Measurements from ENCODE around the gene MAPK6.
A peak's percentile ranks its signal among the peaks of the same experiment; 100 is the strongest.

The MAPK6 gene

GRCh38 chr15:52018244-52018643 is 775 bp upstream of the MAPK6 start:
- Histone ChIP-seq H3K9me3 (ENCODE audit: insufficient read depth, low read length) (no peaks in the 10 kb centered on the region), H3K27me3 (ENCODE audit: low read depth, low read length) (no peaks in the 10 kb centered on the region), H3K4me2 (ENCODE audit: low read length) (peak overlapping the region; percentile 84), H4K20me1 (ENCODE audit: insufficient read depth, low read length) (peaks cover 9% of the 10 kb centered on the region), H2AFZ (ENCODE audit: low read depth, low read length) (peak overlapping the region; percentile 32; the same call in 1 of the 2 replicates), H3K9ac (ENCODE audit: low read length) (peak overlapping the region; percentile 90), H3K79me2 (ENCODE audit: low read length) (peaks cover 47% of the 10 kb centered on the region), H3K4me1 (ENCODE audit: low read length) (peaks cover 30% of the 10 kb centered on the region), H3K27ac (ENCODE audit: low read length) (peak overlapping the region; percentile 59; the same call in 1 of the 2 replicates), H3K4me3 (ENCODE audit: low read length) (peak overlapping the region; percentile 86), H3K36me3 (replicated peaks; ENCODE audit: low read depth, low read length) (peaks cover 3% of the 10 kb centered on the region)
- no peak for TF ChIP-seq EZH2phosphoT487 (IDR thresholded peaks at IDR 0.05; ENCODE audit: low read depth)
- no peak for TF ChIP-seq CTCF (IDR thresholded peaks at IDR 0.05; ENCODE audit: low read depth, low read length)

- Histone ChIP-seq H3K4me3 (ENCODE audit: low read length) (peak overlapping the region; percentile 86), H3K9me3 (ENCODE audit: insufficient read depth, low read length) (no peaks in the 10 kb centered on the region), H4K20me1 (ENCODE audit: insufficient read depth, low read length) (peaks cover 21% of the 10 kb centered on the region), H3K27me3 (ENCODE audit: low read depth, low read length) (no peaks in the 10 kb centered on the region), H3K9ac (ENCODE audit: low read length) (peak overlapping the region; percentile 90), H3K79me2 (ENCODE audit: low read length) (peaks cover 61% of the 10 kb centered on the region), H3K36me3 (replicated peaks; ENCODE audit: low read depth, low read length) (peaks cover 8% of the 10 kb centered on the region), H3K4me1 (ENCODE audit: low read length) (peaks cover 30% of the 10 kb centered on the region), H2AFZ (ENCODE audit: low read depth, low read length) (no peak overlapping the region), H3K4me2 (ENCODE audit: low read length) (peak overlapping the region; percentile 84), H3K27ac (ENCODE audit: low read length) (peak overlapping the region; percentile 90)
- TF ChIP-seq EZH2phosphoT487 (IDR thresholded peaks at IDR 0.05; ENCODE audit: low read depth): no peak
Measured at GRCh38 chr15:52019394-52020220, 588 bp downstream of the MAPK6 start.

- H3K9me3 ChIP-seq (ENCODE audit: insufficient read depth, low read length): no peaks in the 10 kb centered on the region
- peaks cover 12% of the 10 kb centered on the region for H3K36me3 ChIP-seq (replicated peaks; ENCODE audit: low read depth, low read length)
- no peak overlapping the region for H2AFZ ChIP-seq (ENCODE audit: low read depth, low read length)
- H3K9ac ChIP-seq (ENCODE audit: low read length): peak overlapping the region; percentile 90
- peak overlapping the region; percentile 86 for H3K4me3 ChIP-seq (ENCODE audit: low read length)
- peaks cover 29% of the 10 kb centered on the region for H4K20me1 ChIP-seq (ENCODE audit: insufficient read depth, low read length)
- no peaks in the 10 kb centered on the region for H3K27me3 ChIP-seq (ENCODE audit: low read depth, low read length)
- TF ChIP-seq CTCF (IDR thresholded peaks at IDR 0.05; ENCODE audit: low read depth, low read length): no peak
- no peak for TF ChIP-seq EZH2phosphoT487 (IDR thresholded peaks at IDR 0.05; ENCODE audit: low read depth)
- H3K79me2 ChIP-seq (ENCODE audit: low read length): peaks cover 70% of the 10 kb centered on the region
- peaks cover 30% of the 10 kb centered on the region for H3K4me1 ChIP-seq (ENCODE audit: low read length)
- peak overlapping the region; percentile 78 for H3K4me2 ChIP-seq (ENCODE audit: low read length)
- peak overlapping the region; percentile 90 for H3K27ac ChIP-seq (ENCODE audit: low read length)
Measured at GRCh38 chr15:52020221-52021085, 1.4 kb downstream of the MAPK6 start.

- peaks cover 30% of the 10 kb centered on the region for H3K4me1 ChIP-seq (ENCODE audit: low read length)
- TF ChIP-seq EZH2phosphoT487 (IDR thresholded peaks at IDR 0.05; ENCODE audit: low read depth) (no peak), CTCF (IDR thresholded peaks at IDR 0.05; ENCODE audit: low read depth, low read length) (no peak)
- H3K27ac ChIP-seq (ENCODE audit: low read length): peak overlapping the region; percentile 90
- peak overlapping the region; percentile 78 for H3K4me2 ChIP-seq (ENCODE audit: low read length)
- H3K9me3 ChIP-seq (ENCODE audit: insufficient read depth, low read length): no peaks in the 10 kb centered on the region
- no peak overlapping the region for H2AFZ ChIP-seq (ENCODE audit: low read depth, low read length)
- no peaks in the 10 kb centered on the region for H3K27me3 ChIP-seq (ENCODE audit: low read depth, low read length)
- peaks cover 37% of the 10 kb centered on the region for H4K20me1 ChIP-seq (ENCODE audit: insufficient read depth, low read length)
- H3K36me3 ChIP-seq (replicated peaks; ENCODE audit: low read depth, low read length): peaks cover 15% of the 10 kb centered on the region
- peak overlapping the region; percentile 86 for H3K4me3 ChIP-seq (ENCODE audit: low read length)
- H3K79me2 ChIP-seq (ENCODE audit: low read length): peaks cover 77% of the 10 kb centered on the region
- H3K9ac ChIP-seq (ENCODE audit: low read length): peak overlapping the region; percentile 90
Measured at GRCh38 chr15:52021128-52021671, 2.2 kb downstream of the MAPK6 start.

Data from OCI-LY3 (cell line).